Peyer's patch (tissue), 4 donors: ENCODE results near the gene CRHBP. TPM values are rescaled to one million over a fixed set of nuclear protein-coding genes. Genes with fewer than 3 reads are reported as not detected.

Source experiments
- DNase-seq, 3 donors: peaks; one replicate each; pipeline ENCODE4 v3.0.0-alpha.2; 2017 to 2019
- H3K27ac ChIP-seq, 4 donors: fragments of 200-600 bp; sonication (generic); one replicate each; pipeline ENCODE4 v1.5.1; 2016 to 2019
- H3K27me3 ChIP-seq, 2 donors: fragments of 200-600 bp; sonication (generic); one replicate each; pipeline ENCODE4 v1.5.1; 2019
- H3K36me3 ChIP-seq, 3 donors: fragments of 200-600 bp; sonication (generic); one replicate each; pipeline ENCODE4 v1.5.1; 2016 to 2019
- H3K4me1 ChIP-seq, 4 donors: fragments of 200-600 bp; sonication (generic); one replicate each; pipeline ENCODE4 v1.5.1; 2016 to 2019
- H3K4me3 ChIP-seq, 4 donors: fragments of 200-600 bp; sonication (generic); 1 replicate in 3 of 4; 2 replicates in 1 of 4; pipeline ENCODE4 v1.5.1; 2016 to 2019; ENCODE audit warnings: mild to moderate bottlenecking in 1 of 4
- H3K9me3 ChIP-seq, 4 donors: fragments of 200-600 bp; sonication (generic); one replicate each; pipeline ENCODE4 v1.5.1; 2016 to 2019; ENCODE audit warnings: mild to moderate bottlenecking in 1 of 4
- POLR2A ChIP-seq, 2 donors: fragments of 450-650 bp; IDR thresholded peaks; one replicate each; pipeline ENCODE4 v1.5.1; 2017; ENCODE audit warnings: antibody characterized with exemption in 2 of 2, mild to moderate bottlenecking in 2 of 2, moderate library complexity in 2 of 2
- total RNA-seq, 4 donors: library from RNA; depleted of rRNA; stranded (reverse); fragments of >200 nt; gene quantifications; one replicate each; pipeline ENCODE4 v1.1.0, GENCODE V29; 2016
- TF ChIP-seq, protein P1 (sequence below), 6 experiments: fragments of 450-650 bp in 4 of 6; fragments of 200-600 bp in 2 of 6; sonication (generic) in 1 of 6; IDR thresholded peaks; one replicate each; pipeline ENCODE4 v1.5.1; 2017 to 2019; ENCODE audit warnings: antibody characterized with exemption in 6 of 6, mild to moderate bottlenecking in 3 of 6, moderate library complexity in 1 of 6

The CRHBP gene
- total RNA-seq, 4 donors from 2014 or later = 3.9 to 8.3 TPM; not detected in 2

DNA sequence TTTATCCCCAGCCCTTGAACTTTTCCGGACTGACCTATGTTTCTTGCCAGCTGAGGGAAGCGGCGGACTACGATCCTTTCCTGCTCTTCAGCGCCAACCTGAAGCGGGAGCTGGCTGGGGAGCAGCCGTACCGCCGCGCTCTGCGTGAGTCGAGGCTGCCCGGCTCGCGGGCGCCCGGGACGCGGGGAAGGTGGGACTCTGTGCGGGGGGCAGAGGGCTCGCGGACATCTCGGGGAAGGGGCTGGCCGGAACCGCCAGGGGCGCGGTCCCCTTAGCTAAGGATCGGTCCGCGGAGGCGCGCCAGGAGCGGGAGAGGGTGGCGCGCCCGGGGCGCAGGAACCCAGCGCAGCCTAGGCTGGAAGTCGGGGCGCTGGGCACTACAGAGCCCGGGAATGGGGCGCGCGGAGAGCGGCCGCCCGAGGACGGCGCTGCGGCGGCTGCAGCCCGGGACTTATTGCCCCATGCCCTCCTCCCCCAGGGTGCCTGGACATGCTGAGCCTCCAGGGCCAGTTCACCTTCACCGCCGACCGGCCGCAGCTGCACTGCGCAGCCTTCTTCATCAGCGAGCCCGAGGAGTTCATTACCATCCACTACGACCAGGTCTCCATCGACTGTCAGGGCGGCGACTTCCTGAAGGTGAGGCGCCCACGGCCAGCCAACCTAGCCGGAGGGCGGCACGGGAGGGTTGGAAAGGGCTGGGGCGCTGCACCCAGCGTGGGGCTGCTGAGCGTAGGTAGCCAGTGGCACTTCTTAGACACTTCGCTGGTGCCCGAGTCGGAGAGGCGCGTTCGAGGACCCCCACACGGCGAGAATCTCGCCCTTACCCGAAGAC is 922 bp downstream of the CRHBP start:
- Histone ChIP-seq H3K4me3 (peak overlapping the region in 3 of 4 donors; percentile 6 to 41 (median 29)), H3K36me3 (no peaks in the 10 kb centered on the region), H3K27me3 (peaks cover 0 to 10% of the 10 kb centered on the region in 2 donors), H3K9me3 (no peaks in the 10 kb centered on the region), H3K27ac (no peak overlapping the region), H3K4me1 (peaks cover 0 to 6% (median 0%) of the 10 kb centered on the region in 4 donors)
- TF ChIP-seq, protein P1, sequence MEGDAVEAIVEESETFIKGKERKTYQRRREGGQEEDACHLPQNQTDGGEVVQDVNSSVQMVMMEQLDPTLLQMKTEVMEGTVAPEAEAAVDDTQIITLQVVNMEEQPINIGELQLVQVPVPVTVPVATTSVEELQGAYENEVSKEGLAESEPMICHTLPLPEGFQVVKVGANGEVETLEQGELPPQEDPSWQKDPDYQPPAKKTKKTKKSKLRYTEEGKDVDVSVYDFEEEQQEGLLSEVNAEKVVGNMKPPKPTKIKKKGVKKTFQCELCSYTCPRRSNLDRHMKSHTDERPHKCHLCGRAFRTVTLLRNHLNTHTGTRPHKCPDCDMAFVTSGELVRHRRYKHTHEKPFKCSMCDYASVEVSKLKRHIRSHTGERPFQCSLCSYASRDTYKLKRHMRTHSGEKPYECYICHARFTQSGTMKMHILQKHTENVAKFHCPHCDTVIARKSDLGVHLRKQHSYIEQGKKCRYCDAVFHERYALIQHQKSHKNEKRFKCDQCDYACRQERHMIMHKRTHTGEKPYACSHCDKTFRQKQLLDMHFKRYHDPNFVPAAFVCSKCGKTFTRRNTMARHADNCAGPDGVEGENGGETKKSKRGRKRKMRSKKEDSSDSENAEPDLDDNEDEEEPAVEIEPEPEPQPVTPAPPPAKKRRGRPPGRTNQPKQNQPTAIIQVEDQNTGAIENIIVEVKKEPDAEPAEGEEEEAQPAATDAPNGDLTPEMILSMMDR (IDR thresholded peaks at IDR 0.05) = no peak
- no peak for DNase-seq

GRCh38 chr5:76954383-76954763 is 1.5 kb downstream of the CRHBP start:
- Histone ChIP-seq H3K36me3 (no peaks in the 10 kb centered on the region), H3K27me3 (peaks cover 0 to 10% of the 10 kb centered on the region in 2 donors), H3K4me1 (peaks cover 0 to 6% (median 0%) of the 10 kb centered on the region in 4 donors), H3K4me3 (peak overlapping the region in 3 of 4 donors; percentile 6 to 41 (median 29)), H3K27ac (no peak overlapping the region), H3K9me3 (no peaks in the 10 kb centered on the region)
- no peak for DNase-seq
- TF ChIP-seq POLR2A (IDR thresholded peaks at IDR 0.05) = no peak
- TF ChIP-seq, protein P1 (IDR thresholded peaks at IDR 0.05) = no peak

DNA sequence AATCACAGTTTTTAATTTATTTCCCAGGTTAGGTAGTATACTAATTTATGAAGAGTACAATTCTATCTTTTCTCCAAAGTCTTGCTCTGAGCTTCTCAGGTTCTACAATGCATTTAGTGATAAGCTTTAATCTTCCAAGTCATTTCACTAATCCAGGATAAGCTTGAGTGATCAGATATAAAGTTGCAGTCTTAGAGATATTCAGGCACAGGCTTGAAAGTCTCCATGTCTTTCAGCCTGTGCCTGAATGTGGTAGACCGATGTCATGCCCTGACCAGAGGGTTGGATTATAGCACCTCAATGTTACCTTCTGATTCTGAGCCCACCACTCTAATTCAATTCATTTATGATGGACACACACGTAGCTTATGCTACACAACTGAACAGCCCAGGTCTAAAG is 3.2 kb downstream of the CRHBP start:
- H3K27ac ChIP-seq = no peak overlapping the region
- TF ChIP-seq, protein P1 (IDR thresholded peaks at IDR 0.05) = no peak
- no peak for TF ChIP-seq POLR2A (IDR thresholded peaks at IDR 0.05)
- H3K4me1 ChIP-seq = peaks cover 0 to 6% (median 0%) of the 10 kb centered on the region in 4 donors
- H3K36me3 ChIP-seq = no peaks in the 10 kb centered on the region
- peaks cover 0 to 10% of the 10 kb centered on the region in 2 donors for H3K27me3 ChIP-seq
- H3K9me3 ChIP-seq = no peaks in the 10 kb centered on the region
- no peak for DNase-seq
- H3K4me3 ChIP-seq = no peak overlapping the region

DNA sequence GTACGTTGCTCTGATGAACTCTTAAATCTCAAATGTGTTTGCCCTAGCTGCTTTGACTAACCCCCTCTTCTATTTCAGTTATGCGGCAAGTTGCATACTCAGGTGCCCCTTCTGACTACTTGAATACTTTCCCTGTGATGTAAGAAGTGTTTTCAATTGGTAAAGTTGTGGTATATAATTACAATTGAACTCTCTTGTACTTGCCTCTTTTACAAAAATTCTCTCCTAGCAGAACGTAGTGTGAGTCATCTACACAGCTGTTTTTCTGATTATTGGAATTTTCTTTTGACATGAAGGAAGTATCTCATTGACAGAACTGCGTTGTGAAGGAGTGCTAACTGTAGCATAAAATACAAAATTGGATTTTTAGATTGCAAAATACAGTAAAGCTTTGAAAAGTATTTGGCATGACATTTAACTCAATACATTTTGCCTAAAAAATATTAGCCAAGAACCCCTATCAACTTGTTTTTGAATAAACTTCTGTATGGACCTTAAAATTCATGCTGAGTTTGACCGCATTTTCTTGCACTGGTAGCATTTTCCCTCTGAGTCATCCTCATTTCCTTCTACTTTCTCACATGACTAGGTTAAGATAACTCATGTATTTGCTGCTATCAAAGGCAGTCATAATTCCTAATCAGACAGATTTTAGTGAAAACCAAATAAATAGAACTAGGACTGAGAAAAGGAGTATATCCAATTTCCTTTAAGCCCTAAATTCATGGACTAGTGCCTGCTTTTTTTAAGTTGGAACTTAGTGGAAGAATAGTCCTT is 6.3 kb downstream of the CRHBP start:
- peaks cover 0 to 5% of the 10 kb centered on the region in 2 donors for H3K27me3 ChIP-seq
- no peaks in the 10 kb centered on the region for H3K9me3 ChIP-seq
- H3K36me3 ChIP-seq = no peaks in the 10 kb centered on the region
- DNase-seq = no peak
- TF ChIP-seq POLR2A (IDR thresholded peaks at IDR 0.05) = no peak
- TF ChIP-seq, protein P1 (IDR thresholded peaks at IDR 0.05) = no peak
- H3K4me3 ChIP-seq = no peak overlapping the region
- no peak overlapping the region for H3K27ac ChIP-seq
- H3K4me1 ChIP-seq = peaks cover 0 to under 1% (median 0%) of the 10 kb centered on the region in 4 donors

DNA sequence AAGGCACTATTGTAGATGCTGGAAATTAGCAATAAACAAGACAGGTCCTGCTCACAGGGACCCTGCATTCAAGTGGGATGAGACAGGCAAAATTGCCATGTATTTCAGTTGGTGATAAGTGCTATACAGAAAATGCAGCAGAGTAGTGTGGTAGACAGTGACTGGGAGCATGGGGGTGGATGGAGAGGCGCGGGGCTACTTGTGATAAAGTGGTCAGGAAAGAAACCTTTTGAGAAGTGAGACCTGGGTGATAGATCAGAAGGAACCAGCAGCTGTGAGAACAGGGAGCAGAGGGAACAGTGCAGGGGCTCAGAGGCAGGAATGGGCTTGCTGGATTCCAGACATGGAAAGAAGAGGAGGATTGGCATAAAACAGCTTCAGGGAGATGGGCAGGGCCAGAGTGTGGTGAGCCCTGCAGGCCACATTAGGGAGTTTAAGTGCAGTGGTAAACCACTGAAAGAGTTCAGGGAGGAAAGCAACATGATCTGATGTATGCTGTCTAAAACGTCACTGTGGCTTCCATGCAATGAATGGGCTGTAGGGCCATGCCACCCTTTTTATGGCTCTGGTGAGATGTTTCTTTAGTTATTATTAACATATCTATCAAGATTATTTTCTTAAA is 7.3 kb downstream of the CRHBP start:
- H3K27me3 ChIP-seq = no peaks in the 10 kb centered on the region
- no peak overlapping the region for H3K27ac ChIP-seq
- no peak for DNase-seq
- H3K9me3 ChIP-seq = no peaks in the 10 kb centered on the region
- no peaks in the 10 kb centered on the region for H3K36me3 ChIP-seq
- no peak overlapping the region for H3K4me3 ChIP-seq
- no peaks in the 10 kb centered on the region for H3K4me1 ChIP-seq
- TF ChIP-seq, protein P1 (IDR thresholded peaks at IDR 0.05) = no peak
- TF ChIP-seq POLR2A (IDR thresholded peaks at IDR 0.05) = no peak
